Measurements from ENCODE around the gene C1QB. TPM values are rescaled to one million over a fixed set of nuclear protein-coding genes. Genes with fewer than 3 reads are reported as not detected.

The C1QB gene
- 96.2 TPM for total RNA-seq
- long read RNA-seq, transcript C1QB-203 (3 exons, 1,254 nt): major isoform, 25 of 34 reads
- long read RNA-seq, partial matches to known transcripts: 0 of 34 reads
- long read RNA-seq, other reads (novel, unspliced or antisense): 7 of 34 reads

- intact Hi-C loops (cut with micrococcal nuclease): no loop called here
- Histone ChIP-seq H3K4me1 (no peaks in the 10 kb centered on the region), H3K9me3 (replicated peaks) (no peaks in the 10 kb centered on the region), H3K4me3 (peak within 1 kb of the TSS; percentile 51), H3K27ac (replicated peaks) (peak within 1 kb of the TSS; percentile 55), H3K36me3 (no peaks in the 10 kb centered on the region), H3K27me3 (ENCODE audit: low read depth) (peaks cover 78% of the 10 kb centered on the region)
- DNase-seq: peak; percentile 59
- TF ChIP-seq, protein P1, sequence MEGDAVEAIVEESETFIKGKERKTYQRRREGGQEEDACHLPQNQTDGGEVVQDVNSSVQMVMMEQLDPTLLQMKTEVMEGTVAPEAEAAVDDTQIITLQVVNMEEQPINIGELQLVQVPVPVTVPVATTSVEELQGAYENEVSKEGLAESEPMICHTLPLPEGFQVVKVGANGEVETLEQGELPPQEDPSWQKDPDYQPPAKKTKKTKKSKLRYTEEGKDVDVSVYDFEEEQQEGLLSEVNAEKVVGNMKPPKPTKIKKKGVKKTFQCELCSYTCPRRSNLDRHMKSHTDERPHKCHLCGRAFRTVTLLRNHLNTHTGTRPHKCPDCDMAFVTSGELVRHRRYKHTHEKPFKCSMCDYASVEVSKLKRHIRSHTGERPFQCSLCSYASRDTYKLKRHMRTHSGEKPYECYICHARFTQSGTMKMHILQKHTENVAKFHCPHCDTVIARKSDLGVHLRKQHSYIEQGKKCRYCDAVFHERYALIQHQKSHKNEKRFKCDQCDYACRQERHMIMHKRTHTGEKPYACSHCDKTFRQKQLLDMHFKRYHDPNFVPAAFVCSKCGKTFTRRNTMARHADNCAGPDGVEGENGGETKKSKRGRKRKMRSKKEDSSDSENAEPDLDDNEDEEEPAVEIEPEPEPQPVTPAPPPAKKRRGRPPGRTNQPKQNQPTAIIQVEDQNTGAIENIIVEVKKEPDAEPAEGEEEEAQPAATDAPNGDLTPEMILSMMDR (IDR thresholded peaks at IDR 0.05; ENCODE audit: borderline replicate concordance): no peak
Observed at GRCh38 chr1:22652881-22653316, at the start of gene C1QB. Gene C1QB, plus strand, starts transcription at chr1:22653236. Its CDS starts 6,227 bp downstream, at chr1:22659463.

- H3K27me3 ChIP-seq (ENCODE audit: low read depth): peaks cover 100% of the 10 kb centered on the region
- H3K27ac ChIP-seq (replicated peaks): no peak overlapping the region
- no peaks in the 10 kb centered on the region for H3K4me1 ChIP-seq
- H3K9me3 ChIP-seq (replicated peaks): no peaks in the 10 kb centered on the region
- no peaks in the 10 kb centered on the region for H3K36me3 ChIP-seq
- no peak overlapping the region for H3K4me3 ChIP-seq
- no peak for DNase-seq
- TF ChIP-seq, protein P1 (IDR thresholded peaks at IDR 0.05; ENCODE audit: borderline replicate concordance): no peak
- intact Hi-C loops (cut with micrococcal nuclease): no loop called here
Observed at GRCh38 chr1:22606161-22606560, 46.9 kb upstream of the C1QB start.

DNA sequence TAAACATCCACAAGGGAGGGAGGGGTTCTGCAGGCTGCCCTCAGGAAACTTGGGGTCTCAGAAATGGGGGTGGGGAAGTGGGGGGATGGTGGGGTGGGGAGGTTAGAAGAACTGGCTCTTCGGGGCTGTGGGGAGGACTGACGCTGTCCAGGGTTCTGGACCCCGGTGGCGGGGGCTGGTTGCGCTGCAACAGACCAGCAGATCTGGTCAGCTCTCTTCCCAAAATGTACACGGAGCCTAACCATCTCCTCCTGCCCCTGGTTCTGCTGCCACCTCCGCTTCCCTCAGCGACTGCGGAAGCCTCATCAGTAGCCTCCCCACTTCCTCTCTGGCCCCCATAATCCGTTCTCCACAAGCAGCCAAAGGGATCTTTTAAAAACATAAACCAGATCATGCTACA lies 45.9 kb upstream of the C1QB start:
- no peaks in the 10 kb centered on the region for H3K36me3 ChIP-seq
- H3K27me3 ChIP-seq (ENCODE audit: low read depth): peaks cover 100% of the 10 kb centered on the region
- no peak overlapping the region for H3K27ac ChIP-seq (replicated peaks)
- intact Hi-C loops (cut with micrococcal nuclease): no loop called here
- no peaks in the 10 kb centered on the region for H3K4me1 ChIP-seq
- no peak overlapping the region for H3K4me3 ChIP-seq
- DNase-seq: no peak
- TF ChIP-seq, protein P1 (IDR thresholded peaks at IDR 0.05; ENCODE audit: borderline replicate concordance): no peak
- H3K9me3 ChIP-seq (replicated peaks): no peaks in the 10 kb centered on the region

DNA sequence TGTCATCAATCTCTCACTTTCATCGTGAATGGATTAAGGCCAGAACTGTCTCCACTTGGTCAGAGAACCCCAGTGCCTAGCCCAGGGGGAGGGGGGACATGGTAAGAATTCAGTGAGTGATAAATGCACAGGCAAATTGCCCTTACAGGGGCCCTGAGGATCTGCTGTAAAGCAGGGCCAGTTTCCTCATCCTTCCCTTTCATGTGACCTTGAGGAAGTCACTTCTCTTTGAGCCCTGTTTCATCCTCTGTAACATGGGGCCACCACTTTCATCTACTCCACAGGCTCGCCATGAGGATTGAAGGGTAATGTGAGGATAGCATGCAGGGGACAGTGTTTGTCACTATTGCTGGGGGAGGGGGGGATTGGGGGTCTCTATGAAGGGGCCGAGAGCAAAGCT lies 44.7 kb upstream of the C1QB start:
- Histone ChIP-seq H3K27me3 (ENCODE audit: low read depth) (peaks cover 100% of the 10 kb centered on the region), H3K4me3 (no peak overlapping the region), H3K36me3 (no peaks in the 10 kb centered on the region), H3K4me1 (no peaks in the 10 kb centered on the region), H3K27ac (replicated peaks) (no peak overlapping the region), H3K9me3 (replicated peaks) (no peaks in the 10 kb centered on the region)
- TF ChIP-seq, protein P1 (IDR thresholded peaks at IDR 0.05; ENCODE audit: borderline replicate concordance): no peak
- intact Hi-C loops (cut with micrococcal nuclease): no loop called here
- DNase-seq: no peak

DNA sequence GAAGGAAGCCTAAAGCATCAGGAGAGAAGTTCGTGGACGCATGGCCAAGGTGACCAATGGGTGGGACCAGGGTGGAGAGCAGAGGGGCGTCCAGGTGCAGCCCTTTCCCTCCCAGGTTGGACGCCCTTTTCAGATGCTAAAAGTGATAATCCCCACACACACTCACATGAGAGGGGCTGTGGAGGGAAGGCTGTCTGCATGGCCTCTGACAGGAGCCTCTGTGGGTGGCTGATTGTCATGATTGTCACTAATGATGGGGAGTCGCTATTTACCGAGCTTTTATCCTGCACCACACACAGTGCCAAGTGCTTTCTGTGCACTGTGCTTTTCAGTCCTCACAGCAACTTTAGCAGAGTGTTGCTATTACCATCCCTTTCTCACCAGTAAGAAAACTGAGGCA lies 43.7 kb upstream of the C1QB start:
- no peak overlapping the region for H3K27ac ChIP-seq (replicated peaks)
- H3K9me3 ChIP-seq (replicated peaks): no peaks in the 10 kb centered on the region
- DNase-seq: no peak
- TF ChIP-seq, protein P1 (IDR thresholded peaks at IDR 0.05; ENCODE audit: borderline replicate concordance): no peak
- no peak overlapping the region for H3K4me3 ChIP-seq
- intact Hi-C loops (cut with micrococcal nuclease): no loop called here
- peaks cover 100% of the 10 kb centered on the region for H3K27me3 ChIP-seq (ENCODE audit: low read depth)
- no peaks in the 10 kb centered on the region for H3K4me1 ChIP-seq
- H3K36me3 ChIP-seq: no peaks in the 10 kb centered on the region
